Measurements from ENCODE around the gene PCP2. TPM values are rescaled to one million over a fixed set of nuclear protein-coding genes. Genes with fewer than 3 reads are reported as not detected.

The PCP2 gene
- total and polyA plus RNA-seq, 2 donors from 2014 or later = 6.1 to 8.9 TPM

DNA sequence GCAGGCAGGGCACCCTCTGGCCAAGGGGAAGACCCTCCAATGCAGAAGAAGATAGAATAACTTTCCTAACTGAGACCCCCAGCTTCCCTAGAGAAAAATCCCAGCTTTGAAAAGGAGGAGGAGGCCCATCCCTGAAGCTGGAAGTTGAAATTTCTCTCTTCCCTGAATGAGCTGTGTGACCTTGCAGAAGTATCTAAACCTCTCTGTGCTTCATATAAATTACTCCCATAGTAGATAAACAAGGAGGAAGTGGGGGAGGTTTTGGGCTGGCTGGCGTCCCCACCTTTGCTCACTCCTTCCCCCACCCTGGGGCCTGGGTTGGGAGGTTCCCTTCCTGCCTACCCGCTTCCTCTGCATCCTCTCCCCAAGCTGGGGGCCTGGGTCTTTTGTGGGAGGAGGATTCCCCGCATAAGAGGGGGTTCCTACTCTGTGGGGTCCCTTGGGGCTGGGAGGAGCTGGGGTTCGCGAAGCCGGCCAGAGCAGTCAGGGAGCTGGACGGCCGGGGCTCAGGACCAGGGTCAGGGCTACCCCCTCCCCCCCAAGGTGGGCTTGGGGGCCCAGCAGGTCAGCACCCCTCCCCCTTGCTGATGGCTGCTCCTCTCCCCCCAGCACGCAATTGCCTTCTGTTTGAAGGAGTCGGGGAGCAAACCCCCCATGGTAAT is 26.2 kb downstream of the PCP2 start:
- TF ChIP-seq, protein P1, sequence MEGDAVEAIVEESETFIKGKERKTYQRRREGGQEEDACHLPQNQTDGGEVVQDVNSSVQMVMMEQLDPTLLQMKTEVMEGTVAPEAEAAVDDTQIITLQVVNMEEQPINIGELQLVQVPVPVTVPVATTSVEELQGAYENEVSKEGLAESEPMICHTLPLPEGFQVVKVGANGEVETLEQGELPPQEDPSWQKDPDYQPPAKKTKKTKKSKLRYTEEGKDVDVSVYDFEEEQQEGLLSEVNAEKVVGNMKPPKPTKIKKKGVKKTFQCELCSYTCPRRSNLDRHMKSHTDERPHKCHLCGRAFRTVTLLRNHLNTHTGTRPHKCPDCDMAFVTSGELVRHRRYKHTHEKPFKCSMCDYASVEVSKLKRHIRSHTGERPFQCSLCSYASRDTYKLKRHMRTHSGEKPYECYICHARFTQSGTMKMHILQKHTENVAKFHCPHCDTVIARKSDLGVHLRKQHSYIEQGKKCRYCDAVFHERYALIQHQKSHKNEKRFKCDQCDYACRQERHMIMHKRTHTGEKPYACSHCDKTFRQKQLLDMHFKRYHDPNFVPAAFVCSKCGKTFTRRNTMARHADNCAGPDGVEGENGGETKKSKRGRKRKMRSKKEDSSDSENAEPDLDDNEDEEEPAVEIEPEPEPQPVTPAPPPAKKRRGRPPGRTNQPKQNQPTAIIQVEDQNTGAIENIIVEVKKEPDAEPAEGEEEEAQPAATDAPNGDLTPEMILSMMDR (IDR thresholded peaks at IDR 0.05; ENCODE audit: borderline replicate concordance, extremely low read depth, insufficient read depth) = no peak
- FAIRE-seq (no peak), DNase-seq (no peak)
- H3K27me3 ChIP-seq (ENCODE audit: control insufficient read depth, insufficient read depth, low read length) = no peaks in the 10 kb centered on the region
- no peak overlapping the region for H3K4me3 ChIP-seq (ENCODE audit: low read length in 3 of 3)
- peaks cover 0 to 3% (median 0%) of the 10 kb centered on the region in 3 donors for H3K36me3 ChIP-seq (ENCODE audit: control insufficient read depth in 2 of 3, insufficient read depth in 3 of 3, low read length in 3 of 3)
- intact Hi-C loops (cut with DNase I) = no loop called here
- no peak overlapping the region for H3K9ac ChIP-seq (ENCODE audit: low read length in 3 of 3)
- H3K27ac ChIP-seq (ENCODE audit: low read depth in 2 of 2, low read length in 2 of 2) = no peak overlapping the region
- no peaks in the 10 kb centered on the region for H3K9me3 ChIP-seq (ENCODE audit: control insufficient read depth in 2 of 3, insufficient read depth in 1 of 3, low read length in 3 of 3)
- H3K4me1 ChIP-seq (ENCODE audit: control insufficient read depth in 2 of 3, insufficient read depth in 2 of 3, low read depth in 1 of 3, low read length in 3 of 3) = no peaks in the 10 kb centered on the region

DNA sequence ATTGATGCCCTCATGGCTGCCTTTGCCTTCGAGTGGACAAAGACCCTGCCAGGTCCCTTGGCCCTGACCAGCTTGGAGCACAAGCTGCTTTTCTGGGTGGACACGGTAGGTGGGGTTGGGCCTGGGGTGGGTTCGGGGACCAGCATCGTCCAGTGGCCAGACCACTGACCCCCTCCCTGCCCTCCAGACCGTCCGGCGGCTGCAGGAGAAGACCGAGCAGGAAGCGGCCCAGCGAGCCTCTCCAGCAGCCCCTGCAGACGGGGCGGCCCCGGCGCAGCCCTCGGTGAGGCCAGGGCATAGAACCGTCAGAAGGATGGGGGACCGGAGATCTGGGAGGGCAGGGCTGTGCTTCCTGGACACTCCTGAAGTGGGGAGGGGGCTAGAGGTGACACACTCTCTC is 27.2 kb downstream of the PCP2 start:
- Histone ChIP-seq H3K27me3 (ENCODE audit: control insufficient read depth, insufficient read depth, low read length) (no peaks in the 10 kb centered on the region), H3K36me3 (ENCODE audit: control insufficient read depth in 2 of 3, insufficient read depth in 3 of 3, low read length in 3 of 3) (peaks cover 0 to 3% (median 0%) of the 10 kb centered on the region in 3 donors), H3K27ac (ENCODE audit: low read depth in 2 of 2, low read length in 2 of 2) (no peak overlapping the region), H3K4me1 (ENCODE audit: control insufficient read depth in 2 of 3, insufficient read depth in 2 of 3, low read depth in 1 of 3, low read length in 3 of 3) (no peaks in the 10 kb centered on the region), H3K4me3 (ENCODE audit: low read length in 3 of 3) (no peak overlapping the region), H3K9me3 (ENCODE audit: control insufficient read depth in 2 of 3, insufficient read depth in 1 of 3, low read length in 3 of 3) (no peaks in the 10 kb centered on the region), H3K9ac (ENCODE audit: low read length in 3 of 3) (no peak overlapping the region)
- TF ChIP-seq, protein P1 (IDR thresholded peaks at IDR 0.05; ENCODE audit: borderline replicate concordance, extremely low read depth, insufficient read depth) = no peak
- DNase-seq (no peak), FAIRE-seq (no peak)
- intact Hi-C loops (cut with DNase I) = no loop called here

DNA sequence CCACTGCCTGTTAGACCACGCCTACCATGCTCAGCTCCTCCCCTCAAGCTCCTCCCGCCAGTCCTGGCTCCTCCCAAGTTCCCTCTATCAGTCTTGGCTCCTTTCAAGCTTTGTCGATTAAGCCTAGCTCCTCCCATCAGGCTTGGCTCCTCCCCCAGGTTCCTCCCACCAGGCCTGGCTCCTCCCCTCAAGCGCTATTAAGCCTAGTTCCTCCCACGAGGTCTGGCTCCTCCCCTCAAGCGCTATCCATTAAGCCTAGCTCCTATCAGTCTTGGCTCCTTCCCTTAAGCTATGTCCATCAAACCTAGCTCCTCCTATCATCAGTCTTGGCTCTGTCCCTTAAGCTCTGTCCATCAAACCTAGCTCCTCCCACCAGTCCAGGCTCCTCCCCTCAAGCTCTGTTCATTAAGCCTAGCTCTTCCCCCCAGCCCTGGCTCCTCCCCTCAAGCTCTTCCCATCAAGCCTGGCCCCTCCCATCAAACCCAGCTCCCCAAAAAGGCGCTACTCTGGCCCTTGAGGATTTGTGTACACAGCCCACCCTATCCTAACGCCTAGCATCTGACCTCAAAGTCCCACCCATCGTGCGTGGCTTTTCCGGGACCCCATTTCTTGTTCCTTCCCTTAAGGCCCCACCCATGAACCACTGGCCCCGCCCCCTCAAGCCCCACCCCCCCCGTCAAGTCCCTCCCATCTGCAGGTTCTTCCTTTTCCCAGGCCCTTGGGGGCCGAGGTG is 27.9 kb downstream of the PCP2 start:
- no peak for DNase-seq
- H3K27me3 ChIP-seq (ENCODE audit: control insufficient read depth, insufficient read depth, low read length) = no peaks in the 10 kb centered on the region
- H3K27ac ChIP-seq (ENCODE audit: low read depth in 2 of 2, low read length in 2 of 2) = no peak overlapping the region
- no peak for FAIRE-seq
- H3K4me1 ChIP-seq (ENCODE audit: control insufficient read depth in 2 of 3, insufficient read depth in 2 of 3, low read depth in 1 of 3, low read length in 3 of 3) = no peaks in the 10 kb centered on the region
- no peak overlapping the region for H3K9ac ChIP-seq (ENCODE audit: low read length in 3 of 3)
- TF ChIP-seq, protein P1 (IDR thresholded peaks at IDR 0.05; ENCODE audit: borderline replicate concordance, extremely low read depth, insufficient read depth) = no peak
- H3K36me3 ChIP-seq (ENCODE audit: control insufficient read depth in 2 of 3, insufficient read depth in 3 of 3, low read length in 3 of 3) = peaks cover 0 to 3% (median 0%) of the 10 kb centered on the region in 3 donors
- H3K9me3 ChIP-seq (ENCODE audit: control insufficient read depth in 2 of 3, insufficient read depth in 1 of 3, low read length in 3 of 3) = no peaks in the 10 kb centered on the region
- H3K4me3 ChIP-seq (ENCODE audit: low read length in 3 of 3) = no peak overlapping the region
- intact Hi-C loops (cut with DNase I) = no loop called here
